HL-60 (cell line): Measurements from ENCODE around the gene SERPINE2.

Source experiments
- GABPA ChIP-seq: IDR thresholded peaks from 2 replicates; pipeline ENCODE4 v1.6.1; 2012; ENCODE audit warnings: low read depth
- POLR2AphosphoS5 ChIP-seq: IDR thresholded peaks from 2 replicates; pipeline ENCODE4 v1.6.1; 2012; ENCODE audit warnings: low read depth
- SPI1 ChIP-seq: IDR thresholded peaks from 2 replicates; pipeline ENCODE4 v1.6.1; 2012; ENCODE audit warnings: low read depth, mild to moderate bottlenecking, borderline replicate concordance
- TF ChIP-seq, protein P1 (sequence below): IDR thresholded peaks from one replicate; pipeline ENCODE4 v1.5.1; 2011; ENCODE audit warnings: low read length, control low read depth, inconsistent platforms; ENCODE audit not compliant: insufficient read depth
- TF ChIP-seq, protein P2 (sequence below): IDR thresholded peaks from 2 replicates; pipeline ENCODE4 v1.6.1; 2012; ENCODE audit warnings: low read depth; ENCODE audit not compliant: insufficient replicate concordance

DNA sequence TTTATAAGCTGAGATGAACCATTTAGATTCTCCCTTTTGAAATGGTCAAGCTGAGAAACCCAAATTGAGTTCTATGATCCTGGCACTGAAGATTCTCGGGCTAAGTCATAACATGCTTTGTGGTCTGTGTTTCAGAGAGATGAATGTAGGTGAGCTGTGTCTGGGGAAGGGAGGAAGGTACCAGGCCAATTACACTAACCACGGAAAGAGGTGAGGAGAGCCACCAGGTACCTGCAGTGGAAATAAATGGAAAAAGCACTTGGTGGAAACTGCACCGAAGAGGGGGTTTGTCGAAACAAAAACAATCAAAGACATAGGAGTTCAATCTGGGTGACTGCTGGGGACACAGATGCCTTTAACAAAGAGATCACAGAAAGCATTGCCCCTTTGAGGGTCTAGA lies 82.8 kb downstream of the SERPINE2 start:
- TF ChIP-seq, protein P1, sequence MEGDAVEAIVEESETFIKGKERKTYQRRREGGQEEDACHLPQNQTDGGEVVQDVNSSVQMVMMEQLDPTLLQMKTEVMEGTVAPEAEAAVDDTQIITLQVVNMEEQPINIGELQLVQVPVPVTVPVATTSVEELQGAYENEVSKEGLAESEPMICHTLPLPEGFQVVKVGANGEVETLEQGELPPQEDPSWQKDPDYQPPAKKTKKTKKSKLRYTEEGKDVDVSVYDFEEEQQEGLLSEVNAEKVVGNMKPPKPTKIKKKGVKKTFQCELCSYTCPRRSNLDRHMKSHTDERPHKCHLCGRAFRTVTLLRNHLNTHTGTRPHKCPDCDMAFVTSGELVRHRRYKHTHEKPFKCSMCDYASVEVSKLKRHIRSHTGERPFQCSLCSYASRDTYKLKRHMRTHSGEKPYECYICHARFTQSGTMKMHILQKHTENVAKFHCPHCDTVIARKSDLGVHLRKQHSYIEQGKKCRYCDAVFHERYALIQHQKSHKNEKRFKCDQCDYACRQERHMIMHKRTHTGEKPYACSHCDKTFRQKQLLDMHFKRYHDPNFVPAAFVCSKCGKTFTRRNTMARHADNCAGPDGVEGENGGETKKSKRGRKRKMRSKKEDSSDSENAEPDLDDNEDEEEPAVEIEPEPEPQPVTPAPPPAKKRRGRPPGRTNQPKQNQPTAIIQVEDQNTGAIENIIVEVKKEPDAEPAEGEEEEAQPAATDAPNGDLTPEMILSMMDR: no peak
- no peak for TF ChIP-seq POLR2AphosphoS5
- TF ChIP-seq SPI1: no peak
- TF ChIP-seq, protein P2, sequence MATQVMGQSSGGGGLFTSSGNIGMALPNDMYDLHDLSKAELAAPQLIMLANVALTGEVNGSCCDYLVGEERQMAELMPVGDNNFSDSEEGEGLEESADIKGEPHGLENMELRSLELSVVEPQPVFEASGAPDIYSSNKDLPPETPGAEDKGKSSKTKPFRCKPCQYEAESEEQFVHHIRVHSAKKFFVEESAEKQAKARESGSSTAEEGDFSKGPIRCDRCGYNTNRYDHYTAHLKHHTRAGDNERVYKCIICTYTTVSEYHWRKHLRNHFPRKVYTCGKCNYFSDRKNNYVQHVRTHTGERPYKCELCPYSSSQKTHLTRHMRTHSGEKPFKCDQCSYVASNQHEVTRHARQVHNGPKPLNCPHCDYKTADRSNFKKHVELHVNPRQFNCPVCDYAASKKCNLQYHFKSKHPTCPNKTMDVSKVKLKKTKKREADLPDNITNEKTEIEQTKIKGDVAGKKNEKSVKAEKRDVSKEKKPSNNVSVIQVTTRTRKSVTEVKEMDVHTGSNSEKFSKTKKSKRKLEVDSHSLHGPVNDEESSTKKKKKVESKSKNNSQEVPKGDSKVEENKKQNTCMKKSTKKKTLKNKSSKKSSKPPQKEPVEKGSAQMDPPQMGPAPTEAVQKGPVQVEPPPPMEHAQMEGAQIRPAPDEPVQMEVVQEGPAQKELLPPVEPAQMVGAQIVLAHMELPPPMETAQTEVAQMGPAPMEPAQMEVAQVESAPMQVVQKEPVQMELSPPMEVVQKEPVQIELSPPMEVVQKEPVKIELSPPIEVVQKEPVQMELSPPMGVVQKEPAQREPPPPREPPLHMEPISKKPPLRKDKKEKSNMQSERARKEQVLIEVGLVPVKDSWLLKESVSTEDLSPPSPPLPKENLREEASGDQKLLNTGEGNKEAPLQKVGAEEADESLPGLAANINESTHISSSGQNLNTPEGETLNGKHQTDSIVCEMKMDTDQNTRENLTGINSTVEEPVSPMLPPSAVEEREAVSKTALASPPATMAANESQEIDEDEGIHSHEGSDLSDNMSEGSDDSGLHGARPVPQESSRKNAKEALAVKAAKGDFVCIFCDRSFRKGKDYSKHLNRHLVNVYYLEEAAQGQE: no peak
- no peak for TF ChIP-seq GABPA
